Tibial nerve (tissue), 4 donors: Measurements from ENCODE around the gene STON2.

ENCODE experiments used
- CTCF ChIP-seq, 5 experiments: fragments of 200-600 bp in 3 of 5; fragments of 450-650 bp in 2 of 5; sonication (generic) in 3 of 5; IDR thresholded peaks; one replicate each; pipeline ENCODE4 v1.5.1; 2016 to 2019; ENCODE audit warnings: antibody characterized with exemption in 5 of 5, mild to moderate bottlenecking in 3 of 5, moderate library complexity in 2 of 5
- EP300 ChIP-seq, 2 donors: sonication (generic); formaldehyde crosslinking; IDR thresholded peaks; one replicate each; pipeline ENCODE4 v1.6.1; 2017; ENCODE audit warnings: antibody characterized with exemption in 2 of 2, mild to moderate bottlenecking in 1 of 2
- POLR2A ChIP-seq, 2 donors: fragments of 450-650 bp; IDR thresholded peaks; one replicate each; pipeline ENCODE4 v1.6.1; 2017; ENCODE audit warnings: antibody characterized with exemption in 2 of 2, mild to moderate bottlenecking in 2 of 2, moderate library complexity in 2 of 2

GRCh38 chr14:81423504-81423903 is 23.4 kb upstream of the STON2 start:
- peak in 1 of 2 donors; percentile 36 for TF ChIP-seq EP300 (IDR thresholded peaks at IDR 0.05)
- TF ChIP-seq CTCF (IDR thresholded peaks at IDR 0.05) = no peak
- no peak for TF ChIP-seq POLR2A (IDR thresholded peaks at IDR 0.05)
